GM20431 (cell line): ENCODE measurements around the gene PCP4.
"Not testable (repeated sequence)": the region's sequence is repeated elsewhere in the genome, so short reads cannot be mapped to it uniquely, and the experiment has no call there.

Source experiments
- in situ Hi-C: fragments of 300-500 bp; cut with MseI, MboI; formaldehyde crosslinking; loops from one replicate; pipeline ENCODE4 v1.15.0; 2020; ENCODE audit warnings: low sequenced_read_pairs; ENCODE audit not compliant: unreplicated experiment

Gene PCP4

DNA sequence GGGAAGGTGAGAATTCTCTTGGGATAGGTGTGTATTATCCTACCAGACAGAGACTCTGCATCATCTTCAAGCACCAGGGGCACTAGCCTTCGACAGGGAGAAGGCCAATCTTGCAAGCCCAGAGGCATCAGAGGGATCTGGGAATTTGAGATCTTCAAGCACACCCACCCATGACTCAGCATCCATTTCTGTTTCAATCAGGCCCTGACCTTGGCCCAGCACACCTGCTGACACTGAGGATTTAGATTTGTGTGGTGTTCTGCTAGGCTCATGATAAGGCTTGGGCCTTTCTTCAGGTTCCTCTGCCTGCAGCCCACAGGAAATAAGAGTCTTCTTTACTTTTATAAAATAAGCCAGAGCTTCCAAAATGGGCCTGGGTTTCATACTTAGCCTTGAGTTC lies 6.6 kb upstream of the PCP4 start:
- in situ Hi-C loops, result no loop called here

DNA sequence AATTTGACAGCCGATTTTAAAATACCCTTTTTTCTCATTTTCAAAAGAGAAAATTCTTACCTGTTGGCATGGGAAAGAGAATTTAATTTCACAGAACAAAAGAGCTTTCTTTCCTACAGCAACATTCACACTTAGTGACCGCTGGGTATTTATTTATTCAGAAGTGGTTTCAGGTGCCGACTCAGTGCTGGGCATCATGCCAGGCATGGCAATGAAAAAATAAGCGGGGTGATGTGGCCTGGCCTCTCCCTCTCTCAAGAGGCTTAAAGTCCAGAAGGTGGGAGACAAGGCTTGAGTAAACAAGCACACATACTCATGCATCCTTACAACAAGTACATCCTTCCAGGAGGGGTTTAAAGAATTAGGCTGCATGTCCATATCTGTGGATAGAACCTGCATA lies 4.1 kb upstream of the PCP4 start:
- in situ Hi-C loops, result no loop called here

DNA sequence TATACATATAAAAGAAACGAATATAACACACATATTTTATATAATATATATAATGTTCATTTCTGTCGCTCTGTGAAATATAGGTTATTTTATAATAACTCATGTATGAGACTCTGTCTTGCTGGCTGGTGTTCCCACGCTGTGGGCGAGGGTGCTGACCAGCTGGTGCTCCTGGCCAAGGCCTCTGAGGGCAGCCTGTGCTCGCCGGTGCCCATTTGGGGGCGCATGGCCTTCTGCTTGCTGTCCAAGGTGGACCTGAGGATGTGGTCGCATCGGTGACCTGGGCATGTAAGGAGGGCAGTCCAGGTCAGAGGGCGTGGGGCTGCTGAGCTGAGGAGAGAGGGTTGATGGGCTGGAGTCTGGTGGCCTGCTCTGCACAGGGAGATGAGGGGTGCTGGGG lies 1.1 kb upstream of the PCP4 start:
- in situ Hi-C loops, result no loop called here

DNA sequence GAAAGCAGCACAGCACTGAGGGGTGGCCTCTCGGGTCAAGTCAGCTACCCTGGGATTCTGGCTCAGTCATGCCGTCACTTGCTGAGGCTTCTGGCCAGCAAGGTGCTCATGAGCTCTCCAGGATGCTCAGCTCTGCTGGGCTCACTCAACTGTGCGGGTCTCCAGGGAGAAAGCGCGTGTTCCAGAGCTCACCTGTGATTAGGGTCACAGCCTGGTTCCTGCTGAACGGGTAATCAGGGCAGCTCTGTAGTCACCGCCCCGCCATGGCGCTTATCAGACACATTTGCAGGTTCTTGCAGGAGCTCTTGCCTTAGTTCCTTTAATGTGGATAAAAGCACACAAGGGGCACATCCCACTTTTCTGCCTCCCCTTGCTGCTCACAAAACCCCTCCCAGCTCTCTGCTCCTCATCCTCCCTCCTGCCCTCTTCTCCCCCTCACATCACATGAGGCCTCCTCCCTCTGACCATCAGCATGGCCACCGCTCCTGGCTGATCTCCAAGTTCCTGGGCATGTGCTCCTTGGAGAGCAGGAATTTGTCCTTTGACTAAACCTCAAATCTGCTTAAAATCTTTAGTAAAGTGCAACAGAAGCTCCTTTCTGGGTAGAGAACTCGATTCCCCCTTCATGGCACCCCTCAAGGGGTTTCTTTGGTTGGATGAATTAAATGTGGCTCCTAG lies 2.0 kb downstream of the PCP4 start:
- in situ Hi-C loops, result no loop called here

DNA sequence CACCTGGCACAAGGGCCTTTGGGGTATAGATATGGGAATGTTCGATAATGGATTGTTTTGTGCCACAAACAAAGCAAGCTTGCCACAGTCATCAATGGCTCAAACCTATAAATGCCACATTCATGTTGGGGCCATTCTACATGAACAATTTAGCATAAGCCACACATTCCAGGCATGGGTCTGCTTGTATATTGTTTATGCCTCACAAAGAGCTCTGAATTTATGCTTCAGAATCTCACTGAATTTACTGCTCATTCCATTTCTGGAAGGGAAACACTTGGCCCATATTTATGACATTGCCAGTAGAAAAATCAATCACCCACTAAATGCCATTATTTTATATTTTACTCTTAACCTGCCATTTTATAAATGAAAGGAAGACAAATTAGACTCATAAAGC lies 6.4 kb downstream of the PCP4 start:
- in situ Hi-C loops, result no loop called here

DNA sequence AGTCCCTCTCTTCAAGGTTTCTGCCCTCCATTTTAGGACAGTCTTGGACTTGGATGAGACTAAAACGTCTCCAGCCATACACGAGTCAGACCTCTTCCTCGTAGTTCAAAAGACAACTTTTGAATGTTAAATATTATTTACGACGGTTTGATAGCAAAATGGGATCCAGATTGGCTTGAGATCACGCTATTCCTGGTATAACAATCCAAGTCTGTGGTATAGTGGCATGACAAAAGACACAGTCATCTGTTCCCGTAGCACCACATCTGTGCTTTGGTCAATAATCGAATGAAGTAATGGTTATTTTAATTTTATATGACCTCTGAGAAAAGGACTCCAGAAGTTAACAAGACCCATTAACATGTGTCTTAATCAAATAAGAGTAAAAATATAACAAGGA lies 7.0 kb downstream of the PCP4 start:
- in situ Hi-C loops, result no loop called here

DNA sequence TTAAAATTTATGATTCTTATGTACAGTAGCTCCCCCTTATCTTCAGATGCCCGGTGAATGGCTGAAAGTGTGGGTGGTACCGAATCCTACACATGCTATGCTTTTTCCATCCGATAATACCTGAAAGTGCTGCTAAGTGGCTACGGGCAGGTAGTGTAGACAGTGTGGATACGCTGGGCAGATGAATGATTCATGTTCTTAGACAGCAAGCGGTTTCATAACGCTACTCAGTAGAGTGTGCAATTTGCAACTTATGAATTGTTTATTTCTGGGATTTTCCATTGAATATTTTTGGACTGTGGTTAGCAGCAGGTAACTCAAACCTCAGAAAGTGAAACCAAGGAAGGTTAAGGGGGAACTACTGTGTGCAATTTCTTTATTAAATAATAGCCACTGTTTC lies 7.5 kb downstream of the PCP4 start:
- in situ Hi-C loops, result no loop called here

DNA sequence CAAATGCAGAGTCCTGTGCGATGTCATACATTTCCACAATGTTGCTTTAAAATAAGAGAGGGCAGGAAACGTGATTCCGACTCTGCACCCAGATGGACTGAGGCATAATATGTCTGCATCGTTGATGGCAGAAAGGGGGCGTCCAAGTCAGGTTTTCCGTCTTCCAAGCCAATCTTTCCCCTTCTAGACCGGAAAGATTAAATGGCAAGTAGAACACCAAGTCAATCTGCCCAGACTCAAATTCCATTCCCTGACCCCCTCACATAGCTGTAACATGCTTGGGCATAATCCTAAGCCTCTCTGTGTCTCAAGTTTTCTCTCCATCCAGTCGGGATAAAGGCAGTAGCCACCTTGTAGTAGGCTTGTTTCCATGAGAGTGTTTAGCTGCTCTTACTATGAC lies 14.4 kb downstream of the PCP4 start:
- in situ Hi-C loops, result no loop called here

DNA sequence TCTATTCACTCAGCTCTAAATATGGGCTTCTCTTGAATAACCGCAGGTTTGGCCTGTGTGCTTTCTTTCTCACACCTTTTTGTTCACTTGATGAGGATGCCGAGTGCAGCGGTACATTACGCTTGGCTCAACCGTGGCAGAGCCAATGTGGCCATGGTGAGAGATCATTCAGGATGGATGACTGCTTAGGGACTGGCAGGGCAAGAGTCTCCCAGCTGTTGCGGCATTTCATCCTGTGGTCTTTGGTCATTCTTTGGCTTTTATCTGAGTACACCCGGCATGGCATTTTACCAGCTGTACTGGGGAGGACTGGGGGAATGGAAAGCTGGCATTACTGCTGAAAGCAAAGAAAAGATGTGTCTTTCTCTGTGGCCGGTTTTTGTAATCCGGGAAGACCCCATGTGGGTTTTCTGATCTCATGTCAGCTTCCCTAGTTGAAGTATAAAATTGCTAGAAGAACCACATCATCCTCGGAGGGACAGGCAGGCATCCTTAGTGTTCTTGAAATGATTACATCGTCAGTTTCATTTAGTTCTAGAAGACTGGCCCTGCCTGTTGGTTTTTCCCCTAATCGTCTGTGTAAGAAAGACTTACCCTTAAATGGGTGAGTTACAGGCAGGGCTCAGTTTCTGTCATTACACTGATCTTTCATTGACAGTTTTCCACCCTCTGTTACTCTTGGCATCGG lies 15.1 kb downstream of the PCP4 start:
- in situ Hi-C loops, result no loop called here

DNA sequence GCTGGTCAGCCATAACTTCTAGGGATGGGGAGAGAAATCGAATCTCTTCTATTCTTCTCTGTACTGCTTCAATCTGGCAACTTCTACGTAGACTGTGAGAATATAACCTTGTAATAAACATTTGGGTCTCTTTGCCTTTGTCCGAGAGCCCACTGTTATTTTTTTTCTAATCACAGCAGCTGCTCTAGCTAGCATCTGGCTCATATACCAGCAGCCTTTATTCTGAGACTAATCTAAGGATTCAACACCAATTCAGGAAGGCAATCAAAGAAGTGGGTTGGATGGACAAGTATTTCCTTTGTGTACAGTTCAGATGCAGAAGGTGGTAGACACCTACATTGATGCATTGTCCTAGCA lies 15.6 kb downstream of the PCP4 start:
- in situ Hi-C loops, result no loop called here

DNA sequence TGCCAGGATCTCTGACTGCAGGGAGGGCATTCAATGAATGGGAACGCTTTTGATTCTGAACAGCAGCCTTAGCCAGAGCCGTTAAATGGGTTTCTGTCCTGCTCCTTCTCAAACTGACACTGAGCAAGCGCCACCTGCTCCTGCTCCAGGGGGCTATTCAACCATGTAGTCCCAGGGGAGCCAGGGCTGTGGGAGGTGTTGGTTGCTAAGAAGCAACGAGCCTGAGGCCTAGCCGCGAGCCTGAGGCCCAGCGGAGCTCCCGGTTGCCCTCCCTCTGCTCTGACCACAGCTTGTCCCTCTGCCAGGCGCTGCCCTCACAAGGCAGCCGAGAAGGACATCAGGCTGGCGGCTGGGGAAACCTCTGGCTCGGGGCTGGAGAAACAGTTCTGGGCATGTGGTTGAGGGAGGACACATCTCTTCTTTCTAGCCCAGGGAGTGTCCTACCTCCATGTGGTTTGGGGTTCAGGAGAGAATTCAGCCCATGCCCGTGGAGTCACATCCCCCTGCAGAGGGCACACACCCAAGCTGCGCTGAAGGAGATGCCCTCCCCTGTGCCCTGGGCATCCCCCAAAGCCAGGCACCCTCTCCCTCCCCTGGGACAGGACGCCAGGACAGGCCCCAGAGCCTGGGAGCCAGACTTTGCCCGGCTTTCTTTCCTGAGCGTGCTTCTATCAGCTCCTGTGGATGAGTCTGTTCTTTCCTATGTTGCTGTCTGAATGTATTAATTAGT lies 18.0 kb downstream of the PCP4 start:
- in situ Hi-C loops, result no loop called here

DNA sequence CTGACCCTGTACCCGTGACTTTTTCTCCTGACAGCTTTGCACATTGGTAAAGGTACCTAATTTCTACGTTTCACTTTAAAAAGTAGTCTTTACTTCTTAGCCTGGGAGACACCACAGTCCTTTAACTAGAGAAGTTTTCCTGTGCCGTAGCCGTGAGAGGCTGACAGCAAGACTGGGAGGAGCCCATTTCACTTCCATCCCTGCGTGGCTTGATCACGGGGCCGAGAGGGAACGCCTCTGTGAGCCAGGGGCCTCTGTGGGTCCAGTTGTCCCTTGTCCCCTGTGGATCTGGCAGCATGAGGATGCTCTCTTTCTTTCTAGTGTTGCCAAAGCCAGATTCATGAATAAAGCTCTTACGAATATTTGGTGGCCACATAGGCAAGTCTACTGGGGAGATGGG lies 21.6 kb downstream of the PCP4 start:
- in situ Hi-C loops, result no loop called here

DNA sequence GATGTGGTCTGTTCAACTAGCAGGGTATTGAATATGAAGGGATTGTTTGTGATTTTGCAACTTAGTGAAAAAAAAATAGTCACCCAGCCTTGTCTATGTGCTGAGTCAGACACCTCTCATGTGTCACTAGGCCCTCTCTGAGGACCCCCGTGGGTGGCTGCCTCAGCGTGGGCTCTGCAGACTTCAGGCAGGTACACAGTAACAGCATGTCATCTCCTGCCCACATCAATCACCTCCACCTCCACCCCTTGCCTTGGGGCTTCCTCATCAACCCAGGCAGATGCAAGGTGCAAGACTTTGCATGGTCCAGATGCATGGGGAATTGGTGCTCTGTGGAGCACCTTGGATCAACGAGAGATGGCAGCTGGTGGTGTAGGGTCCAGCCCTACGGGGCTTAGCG lies 23.9 kb downstream of the PCP4 start:
- in situ Hi-C loops, result no loop called here

DNA sequence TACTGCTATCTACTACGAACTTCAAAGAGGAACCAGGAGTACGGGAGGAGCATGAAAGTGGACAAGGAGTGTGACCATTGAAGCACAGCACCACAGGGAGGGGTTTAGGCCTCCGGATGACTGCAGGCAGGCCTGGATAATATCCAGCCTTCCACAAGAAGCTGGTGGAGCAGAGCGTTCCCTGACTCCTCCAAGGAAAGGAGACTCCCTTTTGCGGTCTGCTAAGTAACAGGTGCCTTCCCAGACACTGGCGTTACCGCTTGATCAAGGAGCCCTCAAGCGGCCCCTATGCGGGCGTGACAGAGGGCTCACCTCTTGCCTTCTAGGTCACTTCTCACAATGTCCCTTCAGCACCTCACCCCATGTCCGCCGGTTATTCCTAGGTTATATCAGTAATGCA lies 24.6 kb downstream of the PCP4 start:
- in situ Hi-C loops, result not testable (repeated sequence)

DNA sequence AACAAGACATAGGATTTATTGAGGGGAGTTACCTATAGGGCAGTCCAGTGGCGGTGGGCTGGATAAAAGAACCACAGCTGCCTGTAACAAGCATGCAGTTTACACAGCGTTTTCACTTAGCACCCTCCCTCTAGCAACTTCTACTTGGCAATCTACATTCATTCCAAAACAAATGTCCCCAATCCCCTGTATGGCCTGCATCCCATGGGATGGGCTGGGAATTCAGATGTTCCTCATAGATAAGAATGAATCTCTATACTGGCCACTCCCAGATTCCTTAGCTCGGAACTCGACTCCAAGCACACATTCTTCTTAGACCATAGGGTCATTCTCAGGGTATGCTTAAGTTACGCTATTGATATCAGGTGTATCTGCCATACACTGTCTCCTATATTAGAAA lies 33.3 kb downstream of the PCP4 start:
- in situ Hi-C loops, result no loop called here

DNA sequence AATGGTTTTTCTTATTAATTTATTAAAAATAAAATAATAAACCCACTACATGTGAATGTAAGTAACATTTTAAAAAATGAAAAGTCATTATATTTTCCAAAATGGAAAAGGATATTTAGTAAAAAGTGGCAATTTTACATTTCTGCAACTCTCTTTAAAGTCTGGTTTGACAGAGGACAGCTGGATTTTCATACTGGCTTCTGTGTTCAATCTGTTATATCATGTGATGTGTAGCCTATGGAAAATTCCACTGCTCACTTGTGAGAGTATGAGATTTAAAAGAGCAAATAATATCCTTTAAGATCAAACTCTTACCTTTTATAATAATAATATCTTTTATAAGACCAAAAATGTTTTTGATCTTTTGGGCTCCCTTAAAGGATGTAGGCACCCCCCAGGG lies 33.7 kb downstream of the PCP4 start:
- in situ Hi-C loops, result no loop called here

DNA sequence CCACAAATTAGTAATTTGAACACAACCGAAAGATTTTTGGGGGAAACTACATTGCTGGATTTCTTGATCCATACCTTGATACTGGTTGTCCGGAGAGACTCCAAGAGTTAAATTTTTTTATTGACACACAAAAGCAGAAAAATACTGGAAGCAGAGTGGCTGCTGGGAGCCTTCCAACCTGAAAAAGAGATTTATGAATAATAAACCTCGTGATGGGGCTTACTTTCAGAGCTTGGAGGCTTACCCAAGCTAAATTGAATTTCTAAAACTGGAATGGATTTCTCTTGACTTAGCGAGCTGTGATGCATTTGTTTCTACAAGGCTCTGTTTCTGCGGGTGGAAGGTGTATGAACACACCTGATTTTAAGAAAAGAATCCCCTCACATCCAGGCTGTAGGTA lies 35.7 kb downstream of the PCP4 start:
- in situ Hi-C loops, result no loop called here

DNA sequence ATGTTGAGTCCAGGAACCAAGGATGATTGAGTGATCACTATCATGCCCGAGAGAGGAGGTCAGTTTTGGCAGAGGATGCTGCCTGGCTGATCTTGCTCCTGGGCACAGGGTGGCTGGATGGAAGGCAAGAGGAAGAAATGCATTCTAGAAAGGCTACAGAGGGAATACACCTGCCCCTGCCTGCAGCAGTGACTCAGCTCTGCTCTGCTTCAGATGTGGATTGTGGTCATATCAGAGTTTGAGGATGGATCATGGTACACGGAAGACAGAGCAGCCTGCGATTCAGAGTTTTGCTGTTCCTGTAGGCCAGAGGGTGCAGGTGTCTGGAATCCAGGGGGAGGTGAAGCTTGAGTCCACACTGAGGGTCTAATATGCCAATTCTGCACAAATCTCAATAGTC lies 37.2 kb downstream of the PCP4 start:
- in situ Hi-C loops, result no loop called here

DNA sequence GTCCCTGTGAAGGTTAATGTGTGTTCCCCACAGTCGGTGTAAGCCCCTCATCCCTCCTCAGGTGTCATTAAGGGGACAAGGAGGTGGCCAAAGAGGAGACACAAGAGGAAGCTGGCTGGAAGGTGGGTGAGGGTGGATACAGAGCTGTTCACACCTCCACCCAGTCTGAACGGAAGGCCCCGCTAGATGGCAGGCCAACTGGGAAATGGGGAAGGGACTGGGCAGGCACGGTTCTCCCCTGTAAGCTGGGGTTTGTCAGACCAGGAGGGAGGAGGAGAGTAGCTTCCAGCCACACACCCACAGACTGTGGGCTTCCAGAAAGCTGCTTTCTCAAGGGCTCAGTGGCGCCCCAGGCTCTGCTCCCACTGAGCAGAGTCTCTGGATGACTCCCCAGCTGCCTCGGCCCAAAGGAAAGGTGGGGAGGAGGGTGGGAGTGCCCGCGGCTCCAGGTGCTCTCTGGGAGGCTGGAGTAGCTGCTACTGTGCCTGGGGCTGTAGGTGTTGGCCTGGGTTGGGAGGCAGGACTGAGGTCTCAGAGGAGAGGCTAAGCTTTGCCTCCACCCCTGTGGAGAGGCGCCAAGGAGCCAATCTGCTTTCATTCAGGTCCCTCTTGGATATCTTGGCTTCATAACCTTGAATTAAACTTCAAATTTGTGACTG lies 41.2 kb downstream of the PCP4 start:
- in situ Hi-C loops, result no loop called here

DNA sequence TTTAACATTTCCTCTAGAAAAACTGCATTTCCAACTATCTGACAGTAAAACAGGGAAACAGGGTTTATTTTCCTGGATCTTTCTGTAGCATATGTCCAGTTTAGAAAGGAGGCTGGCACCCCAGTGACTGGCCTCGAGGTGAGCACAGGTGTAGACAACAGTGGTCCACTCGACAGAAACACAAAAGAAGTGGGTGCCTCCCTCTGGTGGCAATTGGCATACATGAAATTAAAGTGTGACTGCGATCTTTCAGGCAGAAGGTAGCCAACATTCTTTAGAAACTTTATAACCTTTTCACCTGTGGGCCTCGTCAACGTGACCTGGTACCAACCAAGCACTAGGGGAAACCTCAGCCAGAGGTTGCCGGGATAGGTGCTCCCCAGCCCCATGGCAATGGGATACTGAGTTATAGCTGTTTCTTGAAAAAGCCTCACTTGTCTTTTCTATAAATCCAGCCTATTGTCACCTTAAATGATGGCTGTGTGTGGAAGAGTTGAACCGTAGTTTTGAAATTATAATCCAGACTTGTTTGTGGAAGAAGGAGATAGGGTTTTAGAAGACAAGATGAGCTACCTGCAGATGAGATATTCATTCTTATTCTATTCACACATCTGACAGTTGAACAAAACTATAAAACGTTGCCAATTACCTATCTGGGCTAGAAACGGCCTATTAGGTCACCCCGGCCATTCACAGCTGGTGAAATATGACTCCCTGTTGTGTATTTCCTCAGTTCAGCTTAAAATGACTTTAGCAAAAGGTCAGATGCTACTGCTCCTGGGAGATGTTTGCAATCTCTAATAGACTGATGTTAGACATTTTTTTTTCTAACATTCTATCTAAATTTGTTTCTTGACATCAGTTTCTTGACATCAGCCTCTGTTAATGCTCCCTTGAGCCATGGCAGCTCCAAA lies 44.3 kb downstream of the PCP4 start:
- in situ Hi-C loops, result no loop called here
